NCI-H1417 (cell line): ENCODE data around the gene TSPAN15.
A peak's percentile ranks its signal among the peaks of the same experiment; 100 is the strongest.

Experiments
- DNase-seq, 3 experiments: peaks; one replicate each; lab custom pipeline; 2025; lab: John Stamatoyannopoulos, UW

TSPAN15 gene

GRCh38 chr10:69553328-69553727 lies 102.1 kb downstream of the TSPAN15 start:
- no peak for DNase-seq

- peak in 2 of 3 experiments; percentile 10 to 15 for DNase-seq
Measured at GRCh38 chr10:69554611-69555010, 103.3 kb downstream of the TSPAN15 start.
